Panc1 (cell line): ENCODE results near the gene ANXA6. TPM values are rescaled to one million over a fixed set of nuclear protein-coding genes. Genes with fewer than 3 reads are reported as not detected.

Source experiments
- ATAC-seq: fragments of 200-7000 bp; cut with Tn5 transposase; 2 replicates; pipeline ENCODE4 v1.9.1; 2020; ENCODE audit warnings: mild to moderate bottlenecking, moderate library complexity
- BruUV-seq: library from RNA; stranded (reverse); fragments of 400-500 nt; replicated peaks from 2 replicates; lab custom pipeline; 2021; lab: Mats Ljungman, UMichigan
- CTCF ChIA-PET: fragments of 300-600 bp; sonication (Branson Sonifier 250); formaldehyde crosslinking; loops from one replicate; lab custom pipeline; 2022; ENCODE audit warnings: antibody characterized with exemption; lab: Charles Lee
- POLR2A ChIA-PET: fragments of 300-600 bp; sonication (Branson Sonifier 250); formaldehyde crosslinking; loops from one replicate; lab custom pipeline; 2022; ENCODE audit warnings: antibody characterized with exemption; lab: Charles Lee
- DNase-seq: peaks from one replicate; pipeline ENCODE4 v3.0.0-alpha.2; 2010; ENCODE audit warnings: low read depth, low spot score
- H3K27ac ChIP-seq: 2 replicates; pipeline ENCODE4 v1.5.1; 2011; ENCODE audit warnings: mild to moderate bottlenecking, low read length, inconsistent platforms
- H3K27me3 ChIP-seq: fragments of 200-500 bp; sonication (Bioruptor generic); 2 replicates; pipeline ENCODE4 v1.6.0; 2014; ENCODE audit warnings: low read length, inconsistent platforms; ENCODE audit not compliant: control insufficient read depth, insufficient read depth
- H3K36me3 ChIP-seq: fragments of 200-500 bp; sonication (Bioruptor generic); 2 replicates; pipeline ENCODE4 v1.5.1; 2014; ENCODE audit warnings: inconsistent platforms, mild to moderate bottlenecking, low read length, moderate library complexity; ENCODE audit not compliant: control insufficient read depth, insufficient read depth
- H3K4me1 ChIP-seq: 2 replicates; pipeline ENCODE4 v1.5.1; 2011; ENCODE audit warnings: inconsistent platforms, mild to moderate bottlenecking, low read length, moderate library complexity; ENCODE audit not compliant: control insufficient read depth, insufficient read depth
- H3K4me3 ChIP-seq, 2 experiments: 2 replicates each; pipeline ENCODE4 v1.5.1; 2011 to 2012; ENCODE audit warnings: low read depth in 2 of 2, low read length in 2 of 2, mild to moderate bottlenecking in 2 of 2, inconsistent platforms in 1 of 2, moderate library complexity in 1 of 2
- H3K9me3 ChIP-seq: fragments of 200-500 bp; sonication (Bioruptor generic); 2 replicates; pipeline ENCODE4 v1.5.1; 2014; ENCODE audit warnings: low read depth, mild to moderate bottlenecking, inconsistent platforms, low read length, moderate library complexity; ENCODE audit not compliant: control insufficient read depth, insufficient read depth
- CTCF ChIP-seq: fragments of 450-650 bp; IDR thresholded peaks from 2 replicates; pipeline ENCODE4 v1.5.1; 2017; ENCODE audit warnings: mild to moderate bottlenecking
- POLR2AphosphoS5 ChIP-seq: IDR thresholded peaks from 2 replicates; pipeline ENCODE4 v1.6.1; 2012; ENCODE audit warnings: mild to moderate bottlenecking, low read depth, low read length, moderate library complexity
- REST ChIP-seq, 2 experiments: IDR thresholded peaks; 2 replicates each; pipeline ENCODE4 v1.6.1; 2011 to 2012; ENCODE audit warnings: low read depth in 2 of 2, control low read depth in 1 of 2, low read length in 1 of 2, mild to moderate bottlenecking in 1 of 2, moderate library complexity in 1 of 2; ENCODE audit not compliant: insufficient read depth in 1 of 2
- SIN3A ChIP-seq: IDR thresholded peaks from 2 replicates; pipeline ENCODE4 v1.6.1; 2012; ENCODE audit warnings: low read depth, mild to moderate bottlenecking, low read length, moderate library complexity, borderline replicate concordance; ENCODE audit not compliant: insufficient read depth
- TCF7L2 ChIP-seq: IDR thresholded peaks from 2 replicates; pipeline ENCODE4 v1.6.1; 2011; ENCODE audit warnings: mild to moderate bottlenecking, low read depth, low read length, inconsistent platforms
- in situ Hi-C: cut with HindIII; loops from 2 replicates; pipeline ENCODE4 v1.10.0; 2016; ENCODE audit warnings: low sequenced_read_pairs, low pct_unique_long_range_greater_than_20kb
- intact Hi-C: fragments of 100-400 bp; cut with micrococcal nuclease; formaldehyde crosslinking; loops from one replicate; pipeline ENCODE4 v1.10.0; 2022; ENCODE audit not compliant: unreplicated experiment
- total RNA-seq: library from RNA; stranded (reverse); gene quantifications from one replicate; pipeline ENCODE4 v1.2.1, GENCODE V29; 2021; ENCODE audit not compliant: unreplicated experiment

Gene ANXA6
- total RNA-seq, 1 experiment from 2014 or later: 60.0 TPM

GRCh38 chr5:151140686-151141459 lies 16.7 kb downstream of the ANXA6 start:
- CTCF ChIA-PET: no interaction called here

GRCh38 chr5:151139646-151140045 lies 17.9 kb downstream of the ANXA6 start:
- BruUV-seq: no TSS peak

More at GRCh38 chr5:151140686-151141459, 16.7 kb downstream of the ANXA6 start:
- TF ChIP-seq SIN3A (no peak), POLR2AphosphoS5 (no peak), REST (IDR thresholded peaks at IDR 0.05; ENCODE audit: insufficient read depth in 1 of 2, low read depth in 2 of 2, low read length in 1 of 2) (no peak), CTCF (no peak), TCF7L2 (no peak)
- H3K27me3 ChIP-seq: no peaks in the 10 kb centered on the region
- H3K27ac ChIP-seq: no peak overlapping the region
- H3K4me1 ChIP-seq: no peaks in the 10 kb centered on the region
- no peaks in the 10 kb centered on the region for H3K36me3 ChIP-seq
- no peaks in the 10 kb centered on the region for H3K9me3 ChIP-seq
- intact Hi-C loops (no loop called here), in situ Hi-C loops (no loop called here)
- ATAC-seq (no peak), DNase-seq (no peak)
- POLR2A ChIA-PET: interaction anchor here (0.6 kb wide), 1 partner anchor 354 kb away, joined by 3 read pairs; no protein-coding TSS in a partner anchor
- H3K4me3 ChIP-seq: no peak overlapping the region
- no TSS peak for BruUV-seq

More at GRCh38 chr5:151139646-151140045, 17.9 kb downstream of the ANXA6 start:
- DNase-seq: no peak
- no peak overlapping the region for H3K4me3 ChIP-seq
- ChIA-PET POLR2A (no interaction called here), CTCF (no interaction called here)
- H3K27ac ChIP-seq: no peak overlapping the region
- TF ChIP-seq REST (IDR thresholded peaks at IDR 0.05; ENCODE audit: insufficient read depth in 1 of 2, low read depth in 2 of 2, low read length in 1 of 2) (no peak), TCF7L2 (no peak), SIN3A (no peak), CTCF (no peak), POLR2AphosphoS5 (no peak)
- H3K27me3 ChIP-seq: no peaks in the 10 kb centered on the region
- in situ Hi-C loops (no loop called here), intact Hi-C loops (no loop called here)
- ATAC-seq: no peak
- H3K4me1 ChIP-seq: no peaks in the 10 kb centered on the region
- H3K9me3 ChIP-seq: no peaks in the 10 kb centered on the region
- H3K36me3 ChIP-seq: no peaks in the 10 kb centered on the region
